Measurements from ENCODE around the gene GNA12.

Gene GNA12

GRCh38 chr7:2814946-2815874 lies 28.9 kb downstream of the GNA12 start:
- ATAC-seq, result no peak

GRCh38 chr7:2814186-2814945 lies 29.7 kb downstream of the GNA12 start:
- ATAC-seq, result no peak

- no peak for ATAC-seq
Measured at GRCh38 chr7:2813350-2814185, 30.5 kb downstream of the GNA12 start.

GRCh38 chr7:2812831-2813230 lies 31.3 kb downstream of the GNA12 start:
- no peak for ATAC-seq

GRCh38 chr7:2812114-2812487 lies 32.0 kb downstream of the GNA12 start:
- ATAC-seq, result no peak

GRCh38 chr7:2811476-2812113 lies 32.5 kb downstream of the GNA12 start:
- no peak for ATAC-seq

- ATAC-seq, result no peak
Measured at GRCh38 chr7:2810682-2811415, 33.3 kb downstream of the GNA12 start.

- ATAC-seq, result no peak
Measured at GRCh38 chr7:2809903-2810625, 34.0 kb downstream of the GNA12 start.

- ATAC-seq, result no peak
Measured at GRCh38 chr7:2808891-2809665, 35.0 kb downstream of the GNA12 start.

GRCh38 chr7:2807845-2808772 lies 36.0 kb downstream of the GNA12 start:
- no peak for ATAC-seq

- ATAC-seq, result no peak
Measured at GRCh38 chr7:2807460-2807844, 36.7 kb downstream of the GNA12 start.

- no peak for ATAC-seq
Measured at GRCh38 chr7:2806571-2806970, 37.5 kb downstream of the GNA12 start.

GRCh38 chr7:2805213-2805944 lies 38.7 kb downstream of the GNA12 start:
- ATAC-seq, result no peak

GRCh38 chr7:2804227-2804763 lies 39.8 kb downstream of the GNA12 start:
- no peak for ATAC-seq

- ATAC-seq, result no peak
Measured at GRCh38 chr7:2803755-2804154, 40.4 kb downstream of the GNA12 start.

- ATAC-seq, result no peak
Measured at GRCh38 chr7:2803342-2803692, 40.8 kb downstream of the GNA12 start.

GRCh38 chr7:2802504-2803341 lies 41.4 kb downstream of the GNA12 start:
- no peak for ATAC-seq

Data from activated CD4-positive, CD25-positive, alpha-beta regulatory T cell treated with anti-CD3 and anti-CD28 coated beads, Interleukin-2, amount 50 U/mL, for 24 hours (primary cell).